ENCODE results near the gene SF3B4. TPM values are rescaled to one million over a fixed set of nuclear protein-coding genes. Genes with fewer than 3 reads are reported as not detected.
A peak's percentile ranks its signal among the peaks of the same experiment; 100 is the strongest.

SF3B4 gene
- total and polyA plus RNA-seq, 2 of the 13 experiments (the other 11 are each of a cell fraction or from before 2014, with no cell fraction given): 13.8 to 14.8 TPM

- peak; percentile 51 to 59; a peak in 3 of 4 replicates for TF ChIP-seq HMGXB4 (CRISPR knock-in tag; IDR thresholded peaks at IDR 0.05; ENCODE audit: borderline replicate concordance in 1 of 2, low read depth in 1 of 2)
- TF ChIP-seq BHLHE40 (IDR thresholded peaks at IDR 0.05; ENCODE audit: low read length): 0 out of 2 replicates have a peak, but pooled peaks have one; percentile 10
- TF ChIP-seq ZNF317 (CRISPR knock-in tag; IDR thresholded peaks at IDR 0.05): 0 out of 2 replicates have a peak, but pooled peaks have one; percentile 55
- TF ChIP-seq PCBP1 (IDR thresholded peaks at IDR 0.05; ENCODE audit: borderline replicate concordance, low read depth, low read length): no peak
- TF ChIP-seq ZNF574 (CRISPR knock-in tag; IDR thresholded peaks at IDR 0.05): no peak
- peak; percentile 67; the same call in 1 of the 2 replicates for TF ChIP-seq CREM (IDR thresholded peaks at IDR 0.05)
- no peak for TF ChIP-seq CREM (CRISPR knock-in tag; IDR thresholded peaks at IDR 0.05)
- TF ChIP-seq ARID5B (CRISPR knock-in tag; IDR thresholded peaks at IDR 0.05): 0 out of 2 replicates have a peak, but pooled peaks have one; percentile 11
- peak; percentile 71 for TF ChIP-seq CTCF (CRISPR knock-in tag; IDR thresholded peaks at IDR 0.05)
- 0 out of 2 replicates have a peak, but pooled peaks have one; percentile 35 for TF ChIP-seq ZSCAN20 (CRISPR knock-in tag; IDR thresholded peaks at IDR 0.05; ENCODE audit: borderline replicate concordance)
- no peak for TF ChIP-seq ZFY (CRISPR knock-in tag; IDR thresholded peaks at IDR 0.05)
- TF ChIP-seq RAD21 (CRISPR knock-in tag; IDR thresholded peaks at IDR 0.05): peak; percentile 27; the same call in 1 of the 2 replicates
- TF ChIP-seq KAT8 (CRISPR knock-in tag; IDR thresholded peaks at IDR 0.05): peak; percentile 49
- TF ChIP-seq ZBTB46 (CRISPR knock-in tag; IDR thresholded peaks at IDR 0.05; ENCODE audit: borderline replicate concordance): no peak
- TF ChIP-seq MED13 (CRISPR knock-in tag; IDR thresholded peaks at IDR 0.05): 0 out of 2 replicates have a peak, but pooled peaks have one; percentile 69
- TF ChIP-seq FOXA3 (CRISPR knock-in tag; IDR thresholded peaks at IDR 0.05): 0 out of 2 replicates have a peak, but pooled peaks have one; percentile 6
Measured at GRCh38 chr1:149888247-149888998, 39.2 kb downstream of the SF3B4 start (continued).

All from HepG2 (cell line).